Lung microvascular endothelial cell (primary cell): ENCODE data around the gene HCRTR1. TPM values are rescaled to one million over a fixed set of nuclear protein-coding genes. Genes with fewer than 3 reads are reported as not detected.

Experiments
- DNase-seq, 2 donors: peaks; one replicate each; pipeline versions ENCODE4 v3.0.0 to v3.0.0-alpha.2; 2010; ENCODE audit warnings: low read depth in 2 of 2
- total RNA-seq: library from RNA; depleted of rRNA; stranded (reverse); fragments of >200 nt; gene quantifications from 2 replicates; pipeline ENCODE4 v1.2.1, GENCODE V29; 2014

HCRTR1 gene
- total RNA-seq, 1 donor from 2014 or later: 5.4 TPM

DNA sequence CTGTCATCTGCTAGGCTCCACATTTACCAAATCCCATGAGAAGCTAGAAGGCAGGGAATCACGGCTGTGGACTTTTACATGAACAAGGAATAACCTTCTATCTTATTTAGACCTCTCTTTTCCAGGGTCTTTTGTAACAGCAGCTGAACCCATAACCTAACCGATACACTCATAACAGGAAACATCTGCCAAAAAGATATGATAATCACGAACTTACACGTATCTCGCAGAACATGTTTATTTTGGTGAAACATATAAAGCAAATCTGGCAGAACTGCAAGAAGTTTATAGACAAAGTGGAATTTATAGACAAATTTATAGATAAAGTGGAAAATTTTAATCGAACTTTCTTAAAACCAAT is 20.8 kb upstream of the HCRTR1 start:
- DNase-seq: peak; percentile 87 to 92

GRCh38 chr1:31598980-31599379 is 18.5 kb upstream of the HCRTR1 start:
- no peak for DNase-seq

DNA sequence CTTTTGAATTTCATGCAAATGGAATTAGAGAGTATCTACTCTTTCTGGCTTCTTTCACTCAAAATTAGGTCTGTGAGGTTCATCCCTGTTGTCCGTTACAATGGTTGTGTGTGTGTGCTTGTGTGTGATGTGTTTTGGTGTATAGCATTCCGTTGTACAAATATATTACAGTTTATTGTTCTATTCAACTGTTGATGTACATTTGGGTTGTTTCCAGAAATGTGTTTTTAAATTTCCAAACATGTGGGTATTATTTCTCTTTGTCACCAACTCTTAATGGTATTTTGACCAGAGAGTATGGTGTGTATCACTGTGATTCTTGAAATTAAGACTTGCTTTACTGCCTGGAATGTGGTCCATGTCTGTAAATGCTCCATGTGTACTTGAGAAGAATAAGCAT is 16.8 kb upstream of the HCRTR1 start:
- peak in 1 of 2 donors; percentile 70 for DNase-seq

DNA sequence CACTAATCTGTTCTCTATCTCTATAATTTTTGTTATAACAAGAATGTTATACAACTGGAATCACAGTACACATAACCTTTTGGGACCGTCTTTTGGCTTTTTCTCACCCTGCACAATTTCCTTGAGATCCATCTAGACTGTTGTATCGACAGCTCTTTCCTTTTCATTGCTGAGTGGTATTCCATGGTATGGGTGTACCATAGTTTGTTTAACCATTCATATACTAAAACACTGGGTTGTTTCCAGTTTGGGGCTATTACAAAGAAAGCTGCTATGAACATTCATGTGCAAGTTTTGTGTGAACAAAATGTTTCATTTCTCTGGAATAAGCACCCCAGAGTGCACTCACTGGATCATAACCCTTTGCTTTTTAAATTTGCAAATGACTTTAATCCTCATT is 15.4 kb upstream of the HCRTR1 start:
- DNase-seq: no peak

DNA sequence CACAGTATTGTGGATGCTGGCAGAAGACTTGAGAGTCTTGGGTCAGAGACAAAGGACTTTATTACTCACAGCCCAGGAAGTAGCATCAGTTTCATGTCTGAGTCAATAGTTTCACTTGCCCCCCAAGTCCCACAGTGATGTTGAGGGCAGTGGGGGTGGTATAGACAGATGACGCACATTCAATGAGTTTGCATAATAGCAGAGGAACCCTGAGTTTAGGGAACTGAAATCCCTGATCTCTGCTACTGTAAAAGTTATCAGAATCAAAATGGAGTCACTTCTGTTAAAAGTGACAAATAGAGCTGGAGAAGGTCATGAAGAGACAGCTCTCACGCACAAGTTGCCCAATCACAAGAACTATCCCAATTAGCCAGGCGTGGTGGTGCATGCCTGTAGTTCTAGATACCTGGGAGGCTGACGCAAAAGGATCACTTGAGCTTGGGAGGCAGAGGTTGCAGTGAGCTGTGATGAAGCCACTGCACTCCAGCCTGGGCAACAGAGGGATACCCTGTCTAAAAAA is 11.5 kb upstream of the HCRTR1 start:
- peak in 1 of 2 donors; percentile 69 for DNase-seq

DNA sequence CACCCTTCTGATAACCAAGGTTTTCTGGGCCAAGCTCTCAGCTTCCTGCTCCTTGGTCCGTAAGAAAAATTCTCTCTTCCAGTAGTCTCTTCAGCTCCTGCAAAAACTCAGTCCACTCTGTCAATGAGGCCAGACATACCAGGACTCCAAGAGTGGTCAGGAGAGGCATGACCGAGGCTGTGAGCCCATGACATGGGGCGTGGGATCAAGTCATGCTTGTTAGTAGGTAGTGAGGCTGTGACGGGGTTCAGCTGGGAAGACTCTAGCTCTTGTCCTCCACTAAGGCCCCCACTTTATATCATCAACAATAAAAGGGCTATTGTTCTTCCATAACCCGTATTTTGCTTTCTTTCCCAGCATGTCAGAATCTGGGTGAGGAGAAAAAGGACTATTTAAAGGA is 10.1 kb upstream of the HCRTR1 start:
- DNase-seq: no peak

- no peak for DNase-seq
Observed at GRCh38 chr1:31609514-31610118, 7.9 kb upstream of the HCRTR1 start.

DNA sequence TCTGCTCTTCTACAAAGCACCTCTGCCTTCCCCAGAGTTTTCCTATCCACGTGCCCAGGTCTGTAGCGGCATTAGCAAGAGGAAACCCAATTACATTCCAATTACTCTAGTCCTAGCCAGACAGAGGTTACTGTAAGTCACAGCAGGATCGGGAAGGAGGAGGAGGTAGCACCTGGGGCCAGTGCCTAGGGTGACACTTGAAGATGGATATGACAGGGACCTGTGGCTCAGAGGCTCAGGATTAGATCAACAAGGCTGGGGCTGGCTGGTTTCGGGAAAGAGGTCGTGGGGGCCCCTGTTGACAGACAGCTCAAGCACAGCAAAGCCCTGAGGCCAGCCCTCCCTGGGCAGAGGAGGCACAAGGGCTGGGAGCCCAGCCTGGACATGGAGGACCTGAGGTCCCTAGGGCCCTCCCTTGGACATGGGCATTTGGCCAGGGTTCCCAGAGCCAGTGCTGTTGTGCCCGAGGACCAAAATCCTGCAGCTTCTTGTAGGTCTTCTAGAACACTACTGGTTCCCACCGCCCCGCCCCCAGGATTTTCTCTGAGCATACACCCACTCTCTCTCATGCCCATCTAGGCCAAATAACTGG is 3.0 kb upstream of the HCRTR1 start:
- DNase-seq: peak in 1 of 2 donors; percentile 62

DNA sequence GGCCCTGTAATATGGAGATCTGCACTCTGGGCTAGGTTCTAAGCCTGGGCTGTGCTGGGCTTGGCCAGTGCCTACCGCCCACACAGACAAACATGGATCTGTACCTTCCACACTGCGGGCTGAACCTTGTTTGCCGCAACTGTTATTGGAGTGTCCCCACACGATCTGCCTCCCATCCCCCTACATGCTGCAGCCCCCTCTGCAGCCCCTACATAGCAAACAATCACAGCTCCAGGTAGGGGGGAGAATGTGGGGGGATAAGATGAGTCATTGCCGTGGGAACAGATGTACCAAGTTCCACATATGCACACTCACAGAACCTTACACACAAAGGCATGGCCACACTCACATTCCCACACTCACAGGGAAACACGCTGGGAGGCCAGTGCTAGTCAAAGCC is 2.1 kb upstream of the HCRTR1 start:
- DNase-seq: no peak

DNA sequence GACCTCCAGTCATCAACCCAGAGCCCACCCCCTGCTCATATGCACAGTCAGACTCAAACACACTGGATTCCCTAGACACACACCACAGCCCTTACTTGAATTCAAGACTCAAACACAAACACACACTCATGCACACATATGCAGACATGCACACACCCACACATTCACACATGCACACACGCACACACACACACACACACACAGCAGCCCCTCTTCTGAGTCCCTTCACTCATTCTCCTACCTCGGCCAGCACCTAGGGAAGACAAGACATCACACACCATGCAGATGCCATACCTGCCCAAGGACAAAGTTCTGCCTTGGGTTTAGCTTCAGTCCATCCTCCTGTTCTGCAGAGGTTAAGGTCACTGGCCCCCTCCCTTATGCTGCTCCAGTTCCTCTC is 1.6 kb upstream of the HCRTR1 start:
- DNase-seq: no peak

DNA sequence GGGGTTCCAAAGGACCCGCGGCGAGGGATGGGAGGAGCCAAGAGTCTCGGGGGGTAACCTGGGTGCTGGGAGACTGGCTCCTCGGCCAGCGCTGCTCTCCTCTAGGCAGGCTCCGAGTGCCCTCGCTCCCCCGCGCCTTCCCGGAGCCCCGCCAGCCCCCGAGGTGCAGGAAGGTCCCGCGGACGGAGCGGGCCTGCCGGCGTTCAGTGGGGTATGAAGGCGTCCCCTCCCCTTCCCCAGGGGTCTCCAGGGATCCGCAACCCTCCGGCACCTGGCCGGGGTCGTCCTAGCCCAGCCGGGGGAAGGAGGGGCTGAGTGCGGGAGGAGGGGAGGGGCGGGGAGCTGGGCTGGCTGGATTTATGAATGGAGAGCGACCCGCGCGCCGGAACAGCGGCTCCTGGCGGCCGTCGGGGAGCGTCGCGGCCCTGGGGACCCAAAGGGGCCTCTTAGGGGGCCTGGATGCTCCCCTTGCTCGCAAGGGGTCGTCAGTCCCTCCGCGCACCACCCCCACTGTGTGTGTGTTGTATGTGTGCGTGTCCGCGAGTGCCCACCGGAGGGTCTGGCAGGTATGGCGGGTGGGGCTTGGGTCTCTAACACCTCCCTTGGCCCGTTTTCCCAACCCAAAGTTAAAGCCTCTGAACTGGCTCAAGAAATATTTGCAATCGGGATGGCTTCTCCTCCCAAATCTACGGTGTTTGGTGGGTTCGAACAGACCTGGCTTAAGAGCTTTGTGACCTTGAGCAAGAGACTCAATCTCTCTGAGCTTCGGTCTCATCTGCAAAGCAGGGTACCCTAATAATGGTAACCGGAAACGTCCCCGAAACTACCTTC is 642 bp downstream of the HCRTR1 start:
- peak; percentile 56 to 78 for DNase-seq

GRCh38 chr1:31618916-31619846 is 1.7 kb downstream of the HCRTR1 start:
- no peak for DNase-seq

DNA sequence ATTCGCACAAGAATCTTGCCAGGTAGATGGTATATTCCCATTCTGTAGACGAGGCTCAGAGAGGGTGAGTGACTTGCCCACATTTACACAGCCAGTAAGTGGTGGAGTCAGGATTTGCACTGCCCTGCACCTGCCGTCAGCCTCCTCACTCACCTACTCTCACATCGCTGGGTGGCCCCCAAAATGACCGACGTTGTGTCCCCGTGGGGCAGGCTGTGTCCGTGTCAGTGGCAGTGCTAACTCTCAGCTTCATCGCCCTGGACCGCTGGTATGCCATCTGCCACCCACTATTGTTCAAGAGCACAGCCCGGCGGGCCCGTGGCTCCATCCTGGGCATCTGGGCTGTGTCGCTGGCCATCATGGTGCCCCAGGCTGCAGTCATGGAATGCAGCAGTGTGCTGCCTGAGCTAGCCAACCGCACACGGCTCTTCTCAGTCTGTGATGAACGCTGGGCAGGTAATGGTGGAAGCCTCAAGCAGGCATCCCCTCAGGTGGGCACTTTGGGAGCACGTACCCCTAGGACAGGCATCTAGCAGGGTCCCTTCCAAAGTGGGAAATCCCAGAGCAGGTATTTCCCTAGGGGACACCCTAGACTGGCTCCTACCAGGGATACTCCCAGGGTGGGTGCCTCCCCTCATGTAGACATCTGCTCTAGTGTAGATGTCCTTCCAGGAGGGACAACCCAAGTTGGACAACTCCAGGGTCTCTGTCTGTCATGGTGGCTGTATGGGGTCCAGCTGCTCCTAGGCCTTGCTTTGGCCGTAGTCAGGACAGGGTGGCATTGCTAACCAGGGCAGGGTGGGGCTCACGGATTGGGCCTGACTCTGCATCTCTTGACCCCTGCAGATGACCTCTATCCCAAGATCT is 3.4 kb downstream of the HCRTR1 start:
- DNase-seq: no peak

DNA sequence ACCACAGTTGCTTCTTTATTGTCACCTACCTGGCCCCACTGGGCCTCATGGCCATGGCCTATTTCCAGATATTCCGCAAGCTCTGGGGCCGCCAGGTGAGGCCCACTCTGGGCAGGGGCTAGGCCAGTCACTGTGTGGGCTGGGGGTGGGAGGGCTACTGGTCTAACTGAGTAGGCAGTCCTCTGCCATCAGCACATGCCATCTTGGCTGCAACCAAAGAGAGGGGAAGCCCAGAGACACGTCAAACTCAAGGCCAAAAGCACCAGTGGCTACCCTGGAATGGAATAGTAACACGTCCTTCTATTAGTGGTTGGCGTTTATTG is 4.0 kb downstream of the HCRTR1 start:
- no peak for DNase-seq

DNA sequence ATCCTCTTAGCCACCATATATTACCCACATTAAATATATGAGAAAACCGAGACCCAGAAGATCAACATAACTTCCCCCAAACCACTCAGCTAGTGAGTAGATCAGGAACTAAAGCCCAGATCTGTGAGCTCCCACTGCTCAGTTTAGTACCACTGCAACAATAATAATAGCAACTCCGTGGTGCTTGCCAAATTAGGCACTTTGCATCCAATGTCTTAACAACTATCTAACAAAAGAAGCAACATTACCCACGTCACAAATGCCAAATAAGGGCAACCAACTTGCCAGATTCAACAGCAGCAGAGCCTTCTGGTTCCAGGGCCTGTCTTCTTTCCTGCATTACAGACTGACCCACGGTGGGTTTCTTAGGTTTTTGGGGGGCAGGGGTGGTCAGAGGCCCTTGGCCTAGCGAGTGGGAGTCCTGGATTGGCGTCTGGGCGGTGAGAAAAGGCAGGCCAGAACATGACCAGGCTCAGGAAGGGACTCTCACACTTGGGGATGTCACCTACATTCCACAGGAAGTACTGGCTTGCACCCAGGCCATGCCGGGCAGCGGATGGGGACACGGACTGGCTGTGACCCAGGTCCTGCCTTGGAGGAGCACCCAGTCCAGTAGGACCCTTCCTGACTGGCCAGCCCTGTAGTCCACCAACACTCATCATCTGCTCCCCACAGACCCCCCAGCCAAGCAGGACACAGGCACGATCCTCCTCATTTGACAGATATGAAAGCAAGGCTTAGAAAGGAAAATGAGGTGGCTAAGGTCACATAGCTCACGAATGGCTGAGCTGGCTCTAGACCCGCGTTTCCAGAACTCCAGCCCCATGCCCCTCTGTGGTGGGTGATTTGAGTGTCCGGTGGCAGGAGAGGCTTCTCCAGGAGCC is 4.6 kb downstream of the HCRTR1 start:
- DNase-seq: no peak

DNA sequence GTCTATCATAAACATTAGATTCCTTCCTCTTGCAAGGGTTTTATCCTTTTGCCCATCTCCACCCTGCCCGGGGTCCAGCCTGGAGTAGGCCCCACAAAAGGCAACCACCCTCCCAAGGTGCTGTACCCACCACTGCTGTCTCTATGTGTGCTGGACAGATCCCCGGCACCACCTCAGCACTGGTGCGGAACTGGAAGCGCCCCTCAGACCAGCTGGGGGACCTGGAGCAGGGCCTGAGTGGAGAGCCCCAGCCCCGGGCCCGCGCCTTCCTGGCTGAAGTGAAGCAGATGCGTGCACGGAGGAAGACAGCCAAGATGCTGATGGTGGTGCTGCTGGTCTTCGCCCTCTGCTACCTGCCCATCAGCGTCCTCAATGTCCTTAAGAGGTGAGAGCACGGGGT is 5.9 kb downstream of the HCRTR1 start:
- DNase-seq: no peak

GRCh38 chr1:31624309-31624708 is 6.8 kb downstream of the HCRTR1 start:
- DNase-seq: no peak

GRCh38 chr1:31624731-31625514 is 7.4 kb downstream of the HCRTR1 start:
- DNase-seq: no peak
